ENCODE results near the gene ABHD2. TPM values are rescaled to one million over a fixed set of nuclear protein-coding genes. Genes with fewer than 3 reads are reported as not detected.

Gene ABHD2
- total and polyA plus RNA-seq, 2 experiments from 2014 or later = 5.2 to 15.2 TPM

DNA sequence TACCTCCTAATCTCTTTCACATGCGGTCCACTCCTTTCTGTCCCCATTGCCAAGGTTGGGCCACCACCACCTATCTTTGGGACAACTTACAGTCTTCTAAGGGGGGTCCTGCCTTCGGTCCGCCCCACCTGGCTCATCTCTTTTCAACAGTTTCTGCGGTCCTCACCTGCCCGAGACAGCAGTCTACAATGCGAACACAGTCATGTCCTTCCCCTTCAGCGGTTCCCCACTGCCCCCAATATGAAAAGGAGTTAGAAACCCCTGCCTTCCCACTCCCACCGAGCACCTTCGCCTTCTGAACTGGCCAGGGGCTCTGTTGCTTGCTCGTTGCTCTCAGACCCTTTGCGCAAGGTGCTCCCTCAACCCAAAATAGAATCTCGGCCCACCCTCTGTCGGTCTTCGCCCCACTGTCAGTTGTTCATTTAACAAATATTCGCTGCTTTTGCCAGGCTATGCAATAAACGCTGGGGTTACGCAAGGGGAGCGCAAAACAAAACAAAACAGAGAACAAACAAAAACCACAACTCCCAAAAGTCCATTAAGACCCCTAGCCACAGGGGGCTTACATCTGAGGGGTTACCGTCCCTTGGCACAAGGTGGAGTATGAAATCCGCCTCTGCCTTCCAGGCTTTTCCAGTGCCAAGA, 154.9 kb downstream of the ABHD2 start:
- peak overlapping the region; percentile 88 for H3K27ac Mint-ChIP-seq
- peak overlapping the region; percentile 99 for H3K4me3 Mint-ChIP-seq
- H3K4me1 ChIP-seq (ENCODE audit: insufficient read depth) = peaks cover 22% of the 10 kb centered on the region; the same call in 1 of the 2 replicates
- no peaks in the 10 kb centered on the region; the same call in 1 of the 2 replicates for H3K27me3 ChIP-seq (ENCODE audit: insufficient read depth)
- H3K36me3 ChIP-seq (ENCODE audit: insufficient read depth) = peaks cover 10% of the 10 kb centered on the region
- TF ChIP-seq ZNF114 (CRISPR knock-in tag; IDR thresholded peaks at IDR 0.05) (no peak), STAT1 (IDR thresholded peaks at IDR 0.05; ENCODE audit: unreplicated experiment) (no peak), EZH2 (IDR thresholded peaks at IDR 0.05; ENCODE audit: low read depth, unreplicated experiment) (no peak), EZH2phosphoT487 (IDR thresholded peaks at IDR 0.05; ENCODE audit: unreplicated experiment) (no peak), ZNF331 (CRISPR knock-in tag; IDR thresholded peaks at IDR 0.05; ENCODE audit: low read depth) (no peak), JUNB (IDR thresholded peaks at IDR 0.05; ENCODE audit: unreplicated experiment) (no peak), POLR2AphosphoS5 (IDR thresholded peaks at IDR 0.05; ENCODE audit: low read depth) (no peak), CREB1 (CRISPR knock-in tag; IDR thresholded peaks at IDR 0.05; ENCODE audit: low read depth) (no peak), NANOG (IDR thresholded peaks at IDR 0.05; ENCODE audit: borderline replicate concordance) (no peak)
- TF ChIP-seq, protein P1, sequence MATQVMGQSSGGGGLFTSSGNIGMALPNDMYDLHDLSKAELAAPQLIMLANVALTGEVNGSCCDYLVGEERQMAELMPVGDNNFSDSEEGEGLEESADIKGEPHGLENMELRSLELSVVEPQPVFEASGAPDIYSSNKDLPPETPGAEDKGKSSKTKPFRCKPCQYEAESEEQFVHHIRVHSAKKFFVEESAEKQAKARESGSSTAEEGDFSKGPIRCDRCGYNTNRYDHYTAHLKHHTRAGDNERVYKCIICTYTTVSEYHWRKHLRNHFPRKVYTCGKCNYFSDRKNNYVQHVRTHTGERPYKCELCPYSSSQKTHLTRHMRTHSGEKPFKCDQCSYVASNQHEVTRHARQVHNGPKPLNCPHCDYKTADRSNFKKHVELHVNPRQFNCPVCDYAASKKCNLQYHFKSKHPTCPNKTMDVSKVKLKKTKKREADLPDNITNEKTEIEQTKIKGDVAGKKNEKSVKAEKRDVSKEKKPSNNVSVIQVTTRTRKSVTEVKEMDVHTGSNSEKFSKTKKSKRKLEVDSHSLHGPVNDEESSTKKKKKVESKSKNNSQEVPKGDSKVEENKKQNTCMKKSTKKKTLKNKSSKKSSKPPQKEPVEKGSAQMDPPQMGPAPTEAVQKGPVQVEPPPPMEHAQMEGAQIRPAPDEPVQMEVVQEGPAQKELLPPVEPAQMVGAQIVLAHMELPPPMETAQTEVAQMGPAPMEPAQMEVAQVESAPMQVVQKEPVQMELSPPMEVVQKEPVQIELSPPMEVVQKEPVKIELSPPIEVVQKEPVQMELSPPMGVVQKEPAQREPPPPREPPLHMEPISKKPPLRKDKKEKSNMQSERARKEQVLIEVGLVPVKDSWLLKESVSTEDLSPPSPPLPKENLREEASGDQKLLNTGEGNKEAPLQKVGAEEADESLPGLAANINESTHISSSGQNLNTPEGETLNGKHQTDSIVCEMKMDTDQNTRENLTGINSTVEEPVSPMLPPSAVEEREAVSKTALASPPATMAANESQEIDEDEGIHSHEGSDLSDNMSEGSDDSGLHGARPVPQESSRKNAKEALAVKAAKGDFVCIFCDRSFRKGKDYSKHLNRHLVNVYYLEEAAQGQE (IDR thresholded peaks at IDR 0.05; ENCODE audit: unreplicated experiment) = no peak
- TF ChIP-seq, protein P2, sequence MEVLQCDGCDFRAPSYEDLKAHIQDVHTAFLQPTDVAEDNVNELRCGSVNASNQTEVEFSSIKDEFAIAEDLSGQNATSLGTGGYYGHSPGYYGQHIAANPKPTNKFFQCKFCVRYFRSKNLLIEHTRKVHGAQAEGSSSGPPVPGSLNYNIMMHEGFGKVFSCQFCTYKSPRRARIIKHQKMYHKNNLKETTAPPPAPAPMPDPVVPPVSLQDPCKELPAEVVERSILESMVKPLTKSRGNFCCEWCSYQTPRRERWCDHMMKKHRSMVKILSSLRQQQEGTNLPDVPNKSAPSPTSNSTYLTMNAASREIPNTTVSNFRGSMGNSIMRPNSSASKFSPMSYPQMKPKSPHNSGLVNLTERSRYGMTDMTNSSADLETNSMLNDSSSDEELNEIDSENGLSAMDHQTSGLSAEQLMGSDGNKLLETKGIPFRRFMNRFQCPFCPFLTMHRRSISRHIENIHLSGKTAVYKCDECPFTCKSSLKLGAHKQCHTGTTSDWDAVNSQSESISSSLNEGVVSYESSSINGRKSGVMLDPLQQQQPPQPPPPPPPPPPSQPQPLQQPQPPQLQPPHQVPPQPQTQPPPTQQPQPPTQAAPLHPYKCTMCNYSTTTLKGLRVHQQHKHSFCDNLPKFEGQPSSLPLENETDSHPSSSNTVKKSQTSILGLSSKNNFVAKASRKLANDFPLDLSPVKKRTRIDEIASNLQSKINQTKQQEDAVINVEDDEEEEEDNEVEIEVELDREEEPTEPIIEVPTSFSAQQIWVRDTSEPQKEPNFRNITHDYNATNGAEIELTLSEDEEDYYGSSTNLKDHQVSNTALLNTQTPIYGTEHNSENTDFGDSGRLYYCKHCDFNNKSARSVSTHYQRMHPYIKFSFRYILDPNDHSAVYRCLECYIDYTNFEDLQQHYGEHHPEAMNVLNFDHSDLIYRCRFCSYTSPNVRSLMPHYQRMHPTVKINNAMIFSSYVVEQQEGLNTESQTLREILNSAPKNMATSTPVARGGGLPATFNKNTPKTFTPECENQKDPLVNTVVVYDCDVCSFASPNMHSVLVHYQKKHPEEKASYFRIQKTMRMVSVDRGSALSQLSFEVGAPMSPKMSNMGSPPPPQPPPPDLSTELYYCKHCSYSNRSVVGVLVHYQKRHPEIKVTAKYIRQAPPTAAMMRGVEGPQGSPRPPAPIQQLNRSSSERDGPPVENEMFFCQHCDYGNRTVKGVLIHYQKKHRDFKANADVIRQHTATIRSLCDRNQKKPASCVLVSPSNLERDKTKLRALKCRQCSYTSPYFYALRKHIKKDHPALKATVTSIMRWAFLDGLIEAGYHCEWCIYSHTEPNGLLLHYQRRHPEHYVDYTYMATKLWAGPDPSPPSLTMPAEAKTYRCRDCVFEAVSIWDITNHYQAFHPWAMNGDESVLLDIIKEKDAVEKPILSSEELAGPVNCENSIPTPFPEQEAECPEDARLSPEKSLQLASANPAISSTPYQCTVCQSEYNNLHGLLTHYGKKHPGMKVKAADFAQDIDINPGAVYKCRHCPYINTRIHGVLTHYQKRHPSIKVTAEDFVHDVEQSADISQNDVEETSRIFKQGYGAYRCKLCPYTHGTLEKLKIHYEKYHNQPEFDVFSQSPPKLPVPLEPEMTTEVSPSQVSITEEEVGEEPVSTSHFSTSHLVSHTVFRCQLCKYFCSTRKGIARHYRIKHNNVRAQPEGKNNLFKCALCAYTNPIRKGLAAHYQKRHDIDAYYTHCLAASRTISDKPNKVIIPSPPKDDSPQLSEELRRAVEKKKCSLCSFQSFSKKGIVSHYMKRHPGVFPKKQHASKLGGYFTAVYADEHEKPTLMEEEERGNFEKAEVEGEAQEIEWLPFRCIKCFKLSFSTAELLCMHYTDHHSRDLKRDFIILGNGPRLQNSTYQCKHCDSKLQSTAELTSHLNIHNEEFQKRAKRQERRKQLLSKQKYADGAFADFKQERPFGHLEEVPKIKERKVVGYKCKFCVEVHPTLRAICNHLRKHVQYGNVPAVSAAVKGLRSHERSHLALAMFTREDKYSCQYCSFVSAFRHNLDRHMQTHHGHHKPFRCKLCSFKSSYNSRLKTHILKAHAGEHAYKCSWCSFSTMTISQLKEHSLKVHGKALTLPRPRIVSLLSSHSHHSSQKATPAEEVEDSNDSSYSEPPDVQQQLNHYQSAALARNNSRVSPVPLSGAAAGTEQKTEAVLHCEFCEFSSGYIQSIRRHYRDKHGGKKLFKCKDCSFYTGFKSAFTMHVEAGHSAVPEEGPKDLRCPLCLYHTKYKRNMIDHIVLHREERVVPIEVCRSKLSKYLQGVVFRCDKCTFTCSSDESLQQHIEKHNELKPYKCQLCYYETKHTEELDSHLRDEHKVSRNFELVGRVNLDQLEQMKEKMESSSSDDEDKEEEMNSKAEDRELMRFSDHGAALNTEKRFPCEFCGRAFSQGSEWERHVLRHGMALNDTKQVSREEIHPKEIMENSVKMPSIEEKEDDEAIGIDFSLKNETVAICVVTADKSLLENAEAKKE (CRISPR knock-in tag; IDR thresholded peaks at IDR 0.05) = no peak
- TF ChIP-seq, protein P3, sequence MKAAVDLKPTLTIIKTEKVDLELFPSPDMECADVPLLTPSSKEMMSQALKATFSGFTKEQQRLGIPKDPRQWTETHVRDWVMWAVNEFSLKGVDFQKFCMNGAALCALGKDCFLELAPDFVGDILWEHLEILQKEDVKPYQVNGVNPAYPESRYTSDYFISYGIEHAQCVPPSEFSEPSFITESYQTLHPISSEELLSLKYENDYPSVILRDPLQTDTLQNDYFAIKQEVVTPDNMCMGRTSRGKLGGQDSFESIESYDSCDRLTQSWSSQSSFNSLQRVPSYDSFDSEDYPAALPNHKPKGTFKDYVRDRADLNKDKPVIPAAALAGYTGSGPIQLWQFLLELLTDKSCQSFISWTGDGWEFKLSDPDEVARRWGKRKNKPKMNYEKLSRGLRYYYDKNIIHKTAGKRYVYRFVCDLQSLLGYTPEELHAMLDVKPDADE (IDR thresholded peaks at IDR 0.05) = no peak
- peaks cover 12% of the 10 kb centered on the region for H3K9me3 Mint-ChIP-seq
- no peak; the same call in 2 of the 3 replicates for ATAC-seq
- H2AFZ ChIP-seq = peak overlapping the region; percentile 96
- H3K4me1 Mint-ChIP-seq = peaks cover 22% of the 10 kb centered on the region
- H3K36me3 Mint-ChIP-seq (ENCODE audit: low read depth) = peaks cover 17% of the 10 kb centered on the region
- H3K27me3 Mint-ChIP-seq (ENCODE audit: insufficient read depth, low read depth, poor library complexity) = peaks cover 19% of the 10 kb centered on the region
- no peaks in the 10 kb centered on the region for H3F3A ChIP-seq (replicated peaks; ENCODE audit: low read depth)
- peaks cover 3% of the 10 kb centered on the region; the same call in 1 of the 2 replicates for H3K9me2 ChIP-seq (ENCODE audit: insufficient read depth)
- no peak overlapping the region for H3K27ac ChIP-seq (ENCODE audit: low read depth)
- DNase-seq (ENCODE audit: low spot score) = peak; percentile 22
- peaks cover 42% of the 10 kb centered on the region for H3K79me2 ChIP-seq (replicated peaks; ENCODE audit: insufficient read depth)
- peak overlapping the region; percentile 94 for H3K4me2 ChIP-seq
- peaks cover 17% of the 10 kb centered on the region; the same call in 1 of the 2 replicates for H4K20me1 ChIP-seq (replicated peaks; ENCODE audit: insufficient read depth)
- peak overlapping the region; percentile 99 for H3K4me3 ChIP-seq

Data from GM23338 (cell line).